K562 (cell line): ENCODE measurements around the gene VPS16.

Source experiments
- E2F3 ChIP-seq: fragments of 250-450 bp; sonication (Bioruptor Pico); IDR thresholded peaks from 2 replicates; pipeline ENCODE4 v1.4.0; 2020; ENCODE audit warnings: mild to moderate bottlenecking
- FOXK2 ChIP-seq, 2 experiments: fragments of 450-650 bp; IDR thresholded peaks in 1 of 2; conservative IDR thresholded peaks in 1 of 2; 2 replicates each; pipeline ENCODE4 v1.6.1; 2016; ENCODE audit warnings: low read depth in 2 of 2, mild to moderate bottlenecking in 1 of 2
- POLR2A ChIP-seq: fragments of 450-650 bp; conservative IDR thresholded peaks from 2 replicates; pipeline ENCODE4 v1.6.1; 2016
- RAD21 ChIP-seq, 2 experiments: fragments of 250-450 bp in 1 of 2; fragments of 450-650 bp in 1 of 2; sonication (Bioruptor Pico) in 1 of 2; formaldehyde crosslinking in 1 of 2; IDR thresholded peaks in 1 of 2; conservative IDR thresholded peaks in 1 of 2; 2 replicates each; pipeline versions ENCODE4 v1.4.0 to v1.8.0; 2020 to 2022; ENCODE audit warnings: mild to moderate bottlenecking in 2 of 2, moderate library complexity in 1 of 2
- STAG1 ChIP-seq: sonication (generic); formaldehyde crosslinking; IDR thresholded peaks from 2 replicates; pipeline ENCODE4 v1.5.0; 2020; ENCODE audit warnings: missing genetic modification reagents, borderline replicate concordance
- TARDBP ChIP-seq: fragments of 450-650 bp; IDR thresholded peaks from 2 replicates; pipeline ENCODE4 v1.6.1; 2016
- XRCC5 ChIP-seq: fragments of 200-400 bp; formaldehyde crosslinking; IDR thresholded peaks from 2 replicates; pipeline ENCODE4 v1.6.1; 2017; ENCODE audit warnings: low read depth, mild to moderate bottlenecking, low read length
- ZNF282 ChIP-seq: sonication (generic); formaldehyde crosslinking; IDR thresholded peaks from 2 replicates; pipeline ENCODE4 v1.8.1; 2023; ENCODE audit warnings: missing genetic modification reagents
- TF ChIP-seq, protein P1 (sequence below): fragments of 450-650 bp; IDR thresholded peaks from 2 replicates; pipeline ENCODE4 v1.6.1; 2017; ENCODE audit warnings: antibody characterized with exemption, mild to moderate bottlenecking

GRCh38 chr20:2798814-2799213 lies 41.7 kb upstream of the VPS16 start:
- TF ChIP-seq ZNF282 (CRISPR knock-in tag) (no peak), TARDBP (no peak), POLR2A (no peak), E2F3 (CRISPR knock-in tag) (no peak), STAG1 (CRISPR knock-in tag) (no peak), XRCC5 (no peak), FOXK2 (conservative IDR thresholded peaks at IDR 0.05 in 1 of 2, IDR thresholded peaks at IDR 0.05 in 1 of 2; ENCODE audit: low read depth in 2 of 2) (no peak), RAD21 (CRISPR knock-in tag; conservative IDR thresholded peaks at IDR 0.05 in 1 of 2, IDR thresholded peaks at IDR 0.05 in 1 of 2) (no peak)
- TF ChIP-seq, protein P1, sequence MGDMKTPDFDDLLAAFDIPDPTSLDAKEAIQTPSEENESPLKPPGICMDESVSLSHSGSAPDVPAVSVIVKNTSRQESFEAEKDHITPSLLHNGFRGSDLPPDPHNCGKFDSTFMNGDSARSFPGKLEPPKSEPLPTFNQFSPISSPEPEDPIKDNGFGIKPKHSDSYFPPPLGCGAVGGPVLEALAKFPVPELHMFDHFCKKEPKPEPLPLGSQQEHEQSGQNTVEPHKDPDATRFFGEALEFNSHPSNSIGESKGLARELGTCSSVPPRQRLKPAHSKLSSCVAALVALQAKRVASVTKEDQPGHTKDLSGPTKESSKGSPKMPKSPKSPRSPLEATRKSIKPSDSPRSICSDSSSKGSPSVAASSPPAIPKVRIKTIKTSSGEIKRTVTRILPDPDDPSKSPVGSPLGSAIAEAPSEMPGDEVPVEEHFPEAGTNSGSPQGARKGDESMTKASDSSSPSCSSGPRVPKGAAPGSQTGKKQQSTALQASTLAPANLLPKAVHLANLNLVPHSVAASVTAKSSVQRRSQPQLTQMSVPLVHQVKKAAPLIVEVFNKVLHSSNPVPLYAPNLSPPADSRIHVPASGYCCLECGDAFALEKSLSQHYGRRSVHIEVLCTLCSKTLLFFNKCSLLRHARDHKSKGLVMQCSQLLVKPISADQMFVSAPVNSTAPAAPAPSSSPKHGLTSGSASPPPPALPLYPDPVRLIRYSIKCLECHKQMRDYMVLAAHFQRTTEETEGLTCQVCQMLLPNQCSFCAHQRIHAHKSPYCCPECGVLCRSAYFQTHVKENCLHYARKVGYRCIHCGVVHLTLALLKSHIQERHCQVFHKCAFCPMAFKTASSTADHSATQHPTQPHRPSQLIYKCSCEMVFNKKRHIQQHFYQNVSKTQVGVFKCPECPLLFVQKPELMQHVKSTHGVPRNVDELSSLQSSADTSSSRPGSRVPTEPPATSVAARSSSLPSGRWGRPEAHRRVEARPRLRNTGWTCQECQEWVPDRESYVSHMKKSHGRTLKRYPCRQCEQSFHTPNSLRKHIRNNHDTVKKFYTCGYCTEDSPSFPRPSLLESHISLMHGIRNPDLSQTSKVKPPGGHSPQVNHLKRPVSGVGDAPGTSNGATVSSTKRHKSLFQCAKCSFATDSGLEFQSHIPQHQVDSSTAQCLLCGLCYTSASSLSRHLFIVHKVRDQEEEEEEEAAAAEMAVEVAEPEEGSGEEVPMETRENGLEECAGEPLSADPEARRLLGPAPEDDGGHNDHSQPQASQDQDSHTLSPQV = no peak
